Measurements from ENCODE around the gene RHBDL3. TPM values are rescaled to one million over a fixed set of nuclear protein-coding genes. Genes with fewer than 3 reads are reported as not detected.
"Not testable (repeated sequence)": the region's sequence is repeated elsewhere in the genome, so short reads cannot be mapped to it uniquely, and the experiment has no call there.

Gene RHBDL3
- total RNA-seq, 1 donor from 2014 or later = 4.4 TPM

DNA sequence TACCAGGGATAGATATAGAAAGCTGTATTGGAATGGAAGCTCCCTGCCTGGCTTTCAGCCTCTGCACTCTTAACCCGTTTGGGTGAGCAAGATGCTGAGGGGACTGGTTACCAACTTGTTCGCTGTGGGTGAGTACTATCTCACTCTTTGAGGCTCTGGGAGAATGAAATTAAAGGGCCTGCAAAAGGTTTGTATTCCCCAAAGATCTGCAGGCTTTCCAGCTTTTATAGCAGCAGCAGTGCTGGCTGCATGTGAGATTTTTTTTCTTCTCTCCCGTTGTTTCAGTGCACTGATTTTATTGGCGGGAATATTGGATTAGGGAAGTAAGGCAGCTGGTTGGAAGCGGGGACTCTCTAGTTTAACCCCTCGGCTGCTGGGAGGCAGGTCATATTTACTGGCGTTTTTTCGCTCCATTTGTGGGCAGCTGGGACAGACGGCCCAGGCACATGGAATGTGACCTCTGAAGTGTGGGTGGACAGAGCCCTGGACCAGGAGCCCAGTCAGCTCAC is 45.5 kb downstream of the RHBDL3 start:
- DNase-seq (ENCODE audit: extremely low spot score, unreplicated experiment) = no peak
- peaks cover 15% of the 10 kb centered on the region for H3K27me3 Mint-ChIP-seq
- H3K9me3 Mint-ChIP-seq = no peaks in the 10 kb centered on the region
- H3K4me3 Mint-ChIP-seq = no peak overlapping the region
- TF ChIP-seq, protein P1, sequence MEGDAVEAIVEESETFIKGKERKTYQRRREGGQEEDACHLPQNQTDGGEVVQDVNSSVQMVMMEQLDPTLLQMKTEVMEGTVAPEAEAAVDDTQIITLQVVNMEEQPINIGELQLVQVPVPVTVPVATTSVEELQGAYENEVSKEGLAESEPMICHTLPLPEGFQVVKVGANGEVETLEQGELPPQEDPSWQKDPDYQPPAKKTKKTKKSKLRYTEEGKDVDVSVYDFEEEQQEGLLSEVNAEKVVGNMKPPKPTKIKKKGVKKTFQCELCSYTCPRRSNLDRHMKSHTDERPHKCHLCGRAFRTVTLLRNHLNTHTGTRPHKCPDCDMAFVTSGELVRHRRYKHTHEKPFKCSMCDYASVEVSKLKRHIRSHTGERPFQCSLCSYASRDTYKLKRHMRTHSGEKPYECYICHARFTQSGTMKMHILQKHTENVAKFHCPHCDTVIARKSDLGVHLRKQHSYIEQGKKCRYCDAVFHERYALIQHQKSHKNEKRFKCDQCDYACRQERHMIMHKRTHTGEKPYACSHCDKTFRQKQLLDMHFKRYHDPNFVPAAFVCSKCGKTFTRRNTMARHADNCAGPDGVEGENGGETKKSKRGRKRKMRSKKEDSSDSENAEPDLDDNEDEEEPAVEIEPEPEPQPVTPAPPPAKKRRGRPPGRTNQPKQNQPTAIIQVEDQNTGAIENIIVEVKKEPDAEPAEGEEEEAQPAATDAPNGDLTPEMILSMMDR (conservative IDR thresholded peaks at IDR 0.05) = no peak
- no peaks in the 10 kb centered on the region for H3K36me3 Mint-ChIP-seq
- no peak overlapping the region for H3K27ac Mint-ChIP-seq
- peaks cover 6% of the 10 kb centered on the region for H3K4me1 Mint-ChIP-seq (ENCODE audit: unreplicated experiment)

- TF ChIP-seq, protein P1 (conservative IDR thresholded peaks at IDR 0.05) = no peak
- DNase-seq (ENCODE audit: extremely low spot score, unreplicated experiment) = no peak
- no peaks in the 10 kb centered on the region for H3K9me3 Mint-ChIP-seq
- H3K27ac Mint-ChIP-seq = no peak overlapping the region
- peaks cover 11% of the 10 kb centered on the region for H3K4me1 Mint-ChIP-seq (ENCODE audit: unreplicated experiment)
- H3K4me3 Mint-ChIP-seq = no peak overlapping the region
- no peaks in the 10 kb centered on the region for H3K36me3 Mint-ChIP-seq
- H3K27me3 Mint-ChIP-seq = peaks cover 12% of the 10 kb centered on the region
Observed at GRCh38 chr17:32314636-32315035, 49.0 kb downstream of the RHBDL3 start.

GRCh38 chr17:32315171-32315570 is 49.5 kb downstream of the RHBDL3 start:
- Mint-ChIP-seq H3K36me3 (no peaks in the 10 kb centered on the region), H3K9me3 (no peaks in the 10 kb centered on the region), H3K27me3 (peaks cover 12% of the 10 kb centered on the region), H3K4me3 (no peak overlapping the region), H3K4me1 (ENCODE audit: unreplicated experiment) (peaks cover 11% of the 10 kb centered on the region), H3K27ac (no peak overlapping the region)
- TF ChIP-seq, protein P1 (conservative IDR thresholded peaks at IDR 0.05) = no peak
- no peak for DNase-seq (ENCODE audit: extremely low spot score, unreplicated experiment)

DNA sequence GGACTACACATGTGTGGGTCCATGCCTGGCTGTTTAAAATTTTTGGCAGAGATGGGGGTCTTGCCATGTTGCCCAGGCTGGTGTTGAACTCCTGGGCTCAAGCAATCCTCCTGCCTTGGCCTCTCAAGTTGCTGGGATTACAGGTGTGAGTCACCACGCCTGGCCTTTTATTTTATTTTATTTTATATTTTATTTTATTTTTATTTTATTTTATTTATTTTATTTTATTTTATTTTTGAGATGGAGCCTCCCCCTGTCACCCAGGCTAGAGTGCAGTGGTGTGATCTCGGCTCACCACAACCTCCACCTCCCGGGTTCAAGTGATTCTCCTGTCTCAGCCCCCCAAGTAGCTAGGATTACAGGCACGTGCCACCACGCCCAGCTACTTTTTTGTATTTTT is 51.0 kb downstream of the RHBDL3 start:
- peaks cover 12% of the 10 kb centered on the region for H3K27me3 Mint-ChIP-seq
- H3K4me3 Mint-ChIP-seq; H3K9me3 Mint-ChIP-seq; H3K27ac Mint-ChIP-seq; DNase-seq (ENCODE audit: extremely low spot score, unreplicated experiment); H3K4me1 Mint-ChIP-seq (ENCODE audit: unreplicated experiment); H3K36me3 Mint-ChIP-seq: not testable (repeated sequence)

- Mint-ChIP-seq H3K36me3 (no peaks in the 10 kb centered on the region), H3K27ac (no peak overlapping the region), H3K4me3 (no peak overlapping the region), H3K9me3 (no peaks in the 10 kb centered on the region), H3K27me3 (peaks cover 12% of the 10 kb centered on the region), H3K4me1 (ENCODE audit: unreplicated experiment) (peaks cover 5% of the 10 kb centered on the region)
- DNase-seq (ENCODE audit: extremely low spot score, unreplicated experiment) = no peak
- TF ChIP-seq, protein P1 (conservative IDR thresholded peaks at IDR 0.05) = no peak
Observed at GRCh38 chr17:32317353-32317752, 51.7 kb downstream of the RHBDL3 start.

DNA sequence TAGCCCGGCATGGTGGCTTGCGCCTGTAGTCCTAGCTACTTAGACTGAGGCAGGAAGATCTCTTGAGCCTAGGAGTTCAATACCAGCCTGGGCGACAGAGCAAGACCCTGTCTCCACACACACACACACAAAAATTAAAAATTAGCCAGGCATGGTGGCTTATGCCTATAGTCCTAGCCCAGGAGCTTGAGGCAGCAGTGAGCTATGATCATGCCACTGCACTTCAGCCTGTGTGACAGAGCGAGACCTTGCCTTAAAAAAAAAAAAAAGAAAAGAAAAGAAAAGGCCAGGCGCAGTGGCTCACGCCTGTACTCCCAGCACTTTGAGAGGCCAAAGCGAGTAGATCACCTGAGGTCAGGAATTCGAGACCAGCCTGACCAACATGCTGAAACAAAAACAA is 52.4 kb downstream of the RHBDL3 start:
- H3K27ac Mint-ChIP-seq = no peak overlapping the region
- TF ChIP-seq, protein P1 (conservative IDR thresholded peaks at IDR 0.05) = no peak
- peaks cover 7% of the 10 kb centered on the region for H3K4me1 Mint-ChIP-seq (ENCODE audit: unreplicated experiment)
- H3K4me3 Mint-ChIP-seq = no peak overlapping the region
- DNase-seq (ENCODE audit: extremely low spot score, unreplicated experiment) = no peak
- H3K9me3 Mint-ChIP-seq = no peaks in the 10 kb centered on the region
- peaks cover 12% of the 10 kb centered on the region for H3K27me3 Mint-ChIP-seq
- H3K36me3 Mint-ChIP-seq = no peaks in the 10 kb centered on the region
